GM12878 (cell line): ENCODE data around the gene GPN1. TPM values are rescaled to one million over a fixed set of nuclear protein-coding genes. Genes with fewer than 3 reads are reported as not detected.

Source experiments
- BMI1 ChIP-seq: fragments of 450-650 bp; IDR thresholded peaks from 2 replicates; pipeline ENCODE4 v1.6.1; 2016; ENCODE audit warnings: mild to moderate bottlenecking, moderate library complexity, borderline replicate concordance
- CEBPZ ChIP-seq: fragments of 150-350 bp; IDR thresholded peaks from 2 replicates; pipeline ENCODE4 v1.6.1; 2016; ENCODE audit warnings: low read depth, low read length
- CHD4 ChIP-seq: fragments of 200-600 bp; sonication (generic); IDR thresholded peaks from 2 replicates; pipeline ENCODE4 v1.6.1; 2016; ENCODE audit warnings: mild to moderate bottlenecking
- NR2C2 ChIP-seq: IDR thresholded peaks from 2 replicates; pipeline ENCODE4 v1.6.1; 2011; ENCODE audit warnings: borderline replicate concordance, low read depth; ENCODE audit not compliant: control insufficient read depth, insufficient read length
- POLR2AphosphoS2 ChIP-seq: IDR thresholded peaks from 2 replicates; pipeline ENCODE4 v1.6.1; 2011; ENCODE audit warnings: low read depth, mild to moderate bottlenecking, low read length, improper control_type of control experiment, moderate library complexity
- SIN3A ChIP-seq: IDR thresholded peaks from 2 replicates; pipeline ENCODE4 v1.6.1; 2012; ENCODE audit warnings: low read depth, low read length, improper control_type of control experiment
- SMAD1 ChIP-seq: fragments of 450-650 bp; IDR thresholded peaks from 2 replicates; pipeline ENCODE4 v1.6.1; 2018; ENCODE audit warnings: mild to moderate bottlenecking, low read depth; ENCODE audit not compliant: partially characterized antibody
- SRF ChIP-seq, 2 experiments: IDR thresholded peaks; 2 replicates each; pipeline ENCODE4 v1.6.1; 2011; ENCODE audit warnings: low read depth in 2 of 2, low read length in 2 of 2, mild to moderate bottlenecking in 1 of 2, moderate library complexity in 1 of 2
- TARDBP ChIP-seq: IDR thresholded peaks from 2 replicates; pipeline ENCODE4 v1.6.1; 2016; ENCODE audit warnings: borderline replicate concordance
- ZBED1 ChIP-seq: IDR thresholded peaks from 2 replicates; pipeline ENCODE4 v1.6.1; 2016; ENCODE audit warnings: borderline replicate concordance
- ZBTB40 ChIP-seq: fragments of 450-650 bp; IDR thresholded peaks from 2 replicates; pipeline ENCODE4 v1.6.1; 2016; ENCODE audit warnings: mild to moderate bottlenecking, moderate library complexity, borderline replicate concordance
- polyA plus RNA-seq, 11 experiments: library from polyadenylated mRNA; depleted of rRNA in 4 of 11; unstranded in 6 of 11; stranded (reverse) in 5 of 11; fragments of >200 nt; fragmentation: Nextera tagmentation in 4 of 11; fragmentation: Illumina TruSeq in 1 of 11; extraction: Ambion mirVana in 4 of 11; extraction: Trizol in 1 of 11; gene quantifications; 1 replicate in 1 of 11; 2 replicates in 10 of 11; pipeline versions ENCODE4 v1.2.1 to v1.2.3, GENCODE V29; 2011 to 2016; ENCODE audit warnings: inconsistent platforms in 2 of 11, missing spikeins in 2 of 11, low read depth in 1 of 11
- total RNA-seq, 4 experiments: library from RNA; depleted of rRNA in 3 of 4; stranded (reverse); fragments of >200 nt in 3 of 4; fragmentation: Illumina TruSeq in 1 of 4; extraction: Trizol in 1 of 4; gene quantifications; 2 replicates each; pipeline versions ENCODE4 v1.2.1 to v1.2.3, GENCODE V29; 2013 to 2021

The GPN1 gene
- total and polyA plus RNA-seq, 10 of the 15 experiments (the other 5 are each of a cell fraction or from before 2014, with no cell fraction given) = 32.1 to 108 (median 60.4) TPM

- TF ChIP-seq CEBPZ (no peak), BMI1 (no peak), ZBTB40 (no peak), TARDBP (no peak), CHD4 (no peak), SIN3A (no peak), SMAD1 (no peak), ZBED1 (no peak), SRF (IDR thresholded peaks at IDR 0.05; ENCODE audit: low read depth in 2 of 2, low read length in 2 of 2) (no peak), NR2C2 (no peak), POLR2AphosphoS2 (no peak)
These were observed 51.7 kb downstream of the GPN1 start (continued) for GRCh38 chr2:27680571-27680970.
